Uterus (tissue), 2 donors: ENCODE results near the gene JUNB.

Experiments
- POLR2A ChIP-seq, 2 donors: fragments of 450-650 bp; IDR thresholded peaks; one replicate each; pipeline ENCODE4 v1.6.1; 2016; ENCODE audit warnings: antibody characterized with exemption in 2 of 2, mild to moderate bottlenecking in 1 of 2, moderate library complexity in 1 of 2
- TF ChIP-seq, protein P1 (sequence below), 4 experiments: fragments of 200-600 bp in 2 of 4; fragments of 450-650 bp in 2 of 4; sonication (generic) in 2 of 4; IDR thresholded peaks; one replicate each; pipeline ENCODE4 v1.5.1; 2016 to 2019; ENCODE audit warnings: antibody characterized with exemption in 4 of 4, mild to moderate bottlenecking in 2 of 4, moderate library complexity in 1 of 4

DNA sequence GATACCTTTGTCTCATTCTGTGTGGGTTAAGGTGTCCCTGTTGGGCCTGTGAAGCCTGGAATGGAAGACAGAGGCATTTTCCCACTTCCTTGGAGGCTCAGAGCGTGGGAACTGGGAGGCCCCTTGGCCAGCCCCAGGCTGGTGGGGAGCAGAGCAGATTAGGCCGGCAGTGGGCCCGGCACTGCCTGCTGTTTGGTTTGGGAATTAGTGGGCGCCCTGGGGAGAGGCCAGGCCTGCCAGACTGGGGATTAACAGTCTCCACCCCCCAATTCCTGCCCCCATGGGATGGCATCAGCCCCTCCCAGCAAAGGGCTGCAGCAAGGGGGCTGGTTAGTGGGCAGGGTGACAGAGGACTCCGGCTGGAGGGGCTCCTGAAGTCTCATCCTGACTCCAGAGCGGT lies 42.8 kb upstream of the JUNB start:
- TF ChIP-seq, protein P1, sequence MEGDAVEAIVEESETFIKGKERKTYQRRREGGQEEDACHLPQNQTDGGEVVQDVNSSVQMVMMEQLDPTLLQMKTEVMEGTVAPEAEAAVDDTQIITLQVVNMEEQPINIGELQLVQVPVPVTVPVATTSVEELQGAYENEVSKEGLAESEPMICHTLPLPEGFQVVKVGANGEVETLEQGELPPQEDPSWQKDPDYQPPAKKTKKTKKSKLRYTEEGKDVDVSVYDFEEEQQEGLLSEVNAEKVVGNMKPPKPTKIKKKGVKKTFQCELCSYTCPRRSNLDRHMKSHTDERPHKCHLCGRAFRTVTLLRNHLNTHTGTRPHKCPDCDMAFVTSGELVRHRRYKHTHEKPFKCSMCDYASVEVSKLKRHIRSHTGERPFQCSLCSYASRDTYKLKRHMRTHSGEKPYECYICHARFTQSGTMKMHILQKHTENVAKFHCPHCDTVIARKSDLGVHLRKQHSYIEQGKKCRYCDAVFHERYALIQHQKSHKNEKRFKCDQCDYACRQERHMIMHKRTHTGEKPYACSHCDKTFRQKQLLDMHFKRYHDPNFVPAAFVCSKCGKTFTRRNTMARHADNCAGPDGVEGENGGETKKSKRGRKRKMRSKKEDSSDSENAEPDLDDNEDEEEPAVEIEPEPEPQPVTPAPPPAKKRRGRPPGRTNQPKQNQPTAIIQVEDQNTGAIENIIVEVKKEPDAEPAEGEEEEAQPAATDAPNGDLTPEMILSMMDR (IDR thresholded peaks at IDR 0.05), result no peak
- TF ChIP-seq POLR2A (IDR thresholded peaks at IDR 0.05), result no peak
